ENCODE results near the gene CDCA4.
"Not testable (repeated sequence)": the region's sequence is repeated elsewhere in the genome, so short reads cannot be mapped to it uniquely, and the experiment has no call there.

The CDCA4 gene

GRCh38 chr14:105030836-105031396, 10.0 kb upstream of the CDCA4 start:
- no peak for TF ChIP-seq CTCF (IDR thresholded peaks at IDR 0.05; ENCODE audit: low read depth, low read length)
- H3K4me3 ChIP-seq (replicated peaks in 1 of 2; ENCODE audit: low read depth in 2 of 2, low read length in 2 of 2): no peak overlapping the region
- DNase-seq (ENCODE audit: low read depth in 2 of 2): no peak

- no peak overlapping the region for H3K4me3 ChIP-seq (replicated peaks in 1 of 2; ENCODE audit: low read depth in 2 of 2, low read length in 2 of 2)
- no peak for TF ChIP-seq CTCF (IDR thresholded peaks at IDR 0.05; ENCODE audit: low read depth, low read length)
- DNase-seq (ENCODE audit: low read depth in 2 of 2): no peak
These were observed 9.3 kb upstream of the CDCA4 start for GRCh38 chr14:105030194-105030593.

GRCh38 chr14:105029402-105029801, 8.5 kb upstream of the CDCA4 start:
- no peak for TF ChIP-seq CTCF (IDR thresholded peaks at IDR 0.05; ENCODE audit: low read depth, low read length)
- no peak overlapping the region for H3K4me3 ChIP-seq (replicated peaks in 1 of 2; ENCODE audit: low read depth in 2 of 2, low read length in 2 of 2)
- no peak for DNase-seq (ENCODE audit: low read depth in 2 of 2)

GRCh38 chr14:105028251-105028927, 7.5 kb upstream of the CDCA4 start:
- no peak for DNase-seq (ENCODE audit: low read depth in 2 of 2)
- no peak for TF ChIP-seq CTCF (IDR thresholded peaks at IDR 0.05; ENCODE audit: low read depth, low read length)
- no peak overlapping the region for H3K4me3 ChIP-seq (replicated peaks in 1 of 2; ENCODE audit: low read depth in 2 of 2, low read length in 2 of 2)

GRCh38 chr14:105027718-105028117, 6.8 kb upstream of the CDCA4 start:
- not testable (repeated sequence) for H3K4me3 ChIP-seq (replicated peaks in 1 of 2; ENCODE audit: low read depth in 2 of 2, low read length in 2 of 2); DNase-seq (ENCODE audit: low read depth in 2 of 2)

- no peak overlapping the region for H3K4me3 ChIP-seq (replicated peaks in 1 of 2; ENCODE audit: low read depth in 2 of 2, low read length in 2 of 2)
- no peak for TF ChIP-seq CTCF (IDR thresholded peaks at IDR 0.05; ENCODE audit: low read depth, low read length)
- DNase-seq (ENCODE audit: low read depth in 2 of 2): peak; percentile 37 to 75
These were observed 6.1 kb upstream of the CDCA4 start for GRCh38 chr14:105026802-105027563.

- DNase-seq (ENCODE audit: low read depth in 2 of 2): peak in 1 of 2 donors; percentile 92
- TF ChIP-seq CTCF (IDR thresholded peaks at IDR 0.05; ENCODE audit: low read depth, low read length): no peak
- H3K4me3 ChIP-seq (replicated peaks in 1 of 2; ENCODE audit: low read depth in 2 of 2, low read length in 2 of 2): no peak overlapping the region
These were observed 5.3 kb upstream of the CDCA4 start for GRCh38 chr14:105026033-105026785.
